Measurements from ENCODE around the gene MAN2B2.

Gene MAN2B2

GRCh38 chr4:6591313-6591712 lies 16.3 kb downstream of the MAN2B2 start:
- H3K4me3 ChIP-seq (ENCODE audit: low read depth, low read length), result no peak overlapping the region
- DNase-seq (ENCODE audit: low read depth, low spot score), result no peak
- POLR2A ChIA-PET, result no interaction called here
- CTCF ChIA-PET, result no interaction called here
- no peak for TF ChIP-seq CTCF (IDR thresholded peaks at IDR 0.05; ENCODE audit: insufficient read depth, low read length, missing control alignments)

- DNase-seq (ENCODE audit: low read depth, low spot score), result no peak
- ChIA-PET POLR2A (interaction anchor here (0.6 kb wide), 1 partner anchor 50 kb away, joined by 3 read pairs; no protein-coding TSS in a partner anchor), CTCF (no interaction called here)
- no peak for TF ChIP-seq CTCF (IDR thresholded peaks at IDR 0.05; ENCODE audit: insufficient read depth, low read length, missing control alignments)
- H3K4me3 ChIP-seq (ENCODE audit: low read depth, low read length), result no peak overlapping the region
These were observed 16.8 kb downstream of the MAN2B2 start for GRCh38 chr4:6591781-6592180.

- ChIA-PET CTCF (no interaction called here), POLR2A (no interaction called here)
- TF ChIP-seq CTCF (IDR thresholded peaks at IDR 0.05; ENCODE audit: insufficient read depth, low read length, missing control alignments), result no peak
- no peak overlapping the region for H3K4me3 ChIP-seq (ENCODE audit: low read depth, low read length)
- DNase-seq (ENCODE audit: low read depth, low spot score), result no peak
These were observed 18.0 kb downstream of the MAN2B2 start for GRCh38 chr4:6592804-6593563.

- ChIA-PET CTCF (no interaction called here), POLR2A (no interaction called here)
- H3K4me3 ChIP-seq (ENCODE audit: low read depth, low read length), result no peak overlapping the region
- no peak for TF ChIP-seq CTCF (IDR thresholded peaks at IDR 0.05; ENCODE audit: insufficient read depth, low read length, missing control alignments)
- DNase-seq (ENCODE audit: low read depth, low spot score), result no peak
These were observed 19.4 kb downstream of the MAN2B2 start for GRCh38 chr4:6594341-6594740.

- TF ChIP-seq CTCF (IDR thresholded peaks at IDR 0.05; ENCODE audit: insufficient read depth, low read length, missing control alignments), result no peak
- POLR2A ChIA-PET, result no interaction called here
- DNase-seq (ENCODE audit: low read depth, low spot score), result no peak
- no peak overlapping the region for H3K4me3 ChIP-seq (ENCODE audit: low read depth, low read length)
- CTCF ChIA-PET, result no interaction called here
These were observed 19.9 kb downstream of the MAN2B2 start for GRCh38 chr4:6594826-6595355.

- no peak for DNase-seq (ENCODE audit: low read depth, low spot score)
- CTCF ChIA-PET, result no interaction called here
- no peak for TF ChIP-seq CTCF (IDR thresholded peaks at IDR 0.05; ENCODE audit: insufficient read depth, low read length, missing control alignments)
- H3K4me3 ChIP-seq (ENCODE audit: low read depth, low read length), result no peak overlapping the region
- POLR2A ChIA-PET, result no interaction called here
These were observed 21.0 kb downstream of the MAN2B2 start for GRCh38 chr4:6595897-6596537.

All from AG04449 (cell line).